WERI-Rb-1 (cell line): Measurements from ENCODE around the gene ZFYVE27.

ENCODE experiments used
- DNase-seq: peaks from one replicate; pipeline ENCODE4 v3.0.0-alpha.2; 2020
- H3K27ac ChIP-seq: fragments of 250-450 bp; sonication (Bioruptor Pico); 2 replicates; pipeline ENCODE4 v1.5.1; 2020; ENCODE audit warnings: mild to moderate bottlenecking, moderate library complexity
- H3K27me3 ChIP-seq: fragments of 250-450 bp; sonication (Bioruptor Pico); 2 replicates; pipeline ENCODE4 v1.5.1; 2021; ENCODE audit warnings: mild to moderate bottlenecking, low read depth, moderate library complexity; ENCODE audit not compliant: insufficient read depth, severe bottlenecking
- H3K36me3 ChIP-seq: fragments of 250-450 bp; sonication (Bioruptor Pico); 2 replicates; pipeline ENCODE4 v1.5.1; 2020; ENCODE audit warnings: mild to moderate bottlenecking, moderate library complexity
- H3K4me3 ChIP-seq: 2 replicates; pipeline ENCODE4 v1.5.1; 2011; ENCODE audit warnings: low read depth, mild to moderate bottlenecking, control low read depth, low read length
- H3K9me3 ChIP-seq: fragments of 250-450 bp; sonication (Bioruptor Pico); 2 replicates; pipeline ENCODE4 v1.5.1; 2021; ENCODE audit warnings: mild to moderate bottlenecking, moderate library complexity; ENCODE audit not compliant: severe bottlenecking
- TF ChIP-seq, protein P1 (sequence below): IDR thresholded peaks from 2 replicates; pipeline ENCODE4 v1.5.1; 2011; ENCODE audit warnings: low read depth, mild to moderate bottlenecking, control low read depth, inconsistent platforms, low read length

The ZFYVE27 gene

DNA sequence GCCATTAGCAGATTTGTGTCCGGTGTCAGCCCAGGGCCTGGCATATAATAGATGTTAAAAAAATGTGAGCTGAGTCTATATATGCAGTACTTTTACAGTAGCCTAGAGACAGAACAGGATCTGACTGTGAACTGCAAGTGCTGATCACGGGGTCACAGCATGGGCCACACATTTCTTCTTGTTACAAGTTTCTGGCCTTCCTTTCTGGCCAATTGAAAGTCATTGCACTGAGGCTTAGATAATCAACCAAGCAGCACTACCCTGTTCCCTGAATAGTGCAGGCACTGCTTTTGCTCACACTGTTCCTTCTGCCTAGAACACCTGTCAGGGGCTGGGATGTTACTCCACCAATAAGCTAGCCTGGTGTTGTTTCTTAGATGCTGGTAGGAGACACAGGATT is 28.8 kb upstream of the ZFYVE27 start:
- Histone ChIP-seq H3K27me3 (no peaks in the 10 kb centered on the region), H3K4me3 (no peak overlapping the region), H3K36me3 (no peaks in the 10 kb centered on the region), H3K27ac (no peak overlapping the region), H3K9me3 (no peaks in the 10 kb centered on the region)
- TF ChIP-seq, protein P1, sequence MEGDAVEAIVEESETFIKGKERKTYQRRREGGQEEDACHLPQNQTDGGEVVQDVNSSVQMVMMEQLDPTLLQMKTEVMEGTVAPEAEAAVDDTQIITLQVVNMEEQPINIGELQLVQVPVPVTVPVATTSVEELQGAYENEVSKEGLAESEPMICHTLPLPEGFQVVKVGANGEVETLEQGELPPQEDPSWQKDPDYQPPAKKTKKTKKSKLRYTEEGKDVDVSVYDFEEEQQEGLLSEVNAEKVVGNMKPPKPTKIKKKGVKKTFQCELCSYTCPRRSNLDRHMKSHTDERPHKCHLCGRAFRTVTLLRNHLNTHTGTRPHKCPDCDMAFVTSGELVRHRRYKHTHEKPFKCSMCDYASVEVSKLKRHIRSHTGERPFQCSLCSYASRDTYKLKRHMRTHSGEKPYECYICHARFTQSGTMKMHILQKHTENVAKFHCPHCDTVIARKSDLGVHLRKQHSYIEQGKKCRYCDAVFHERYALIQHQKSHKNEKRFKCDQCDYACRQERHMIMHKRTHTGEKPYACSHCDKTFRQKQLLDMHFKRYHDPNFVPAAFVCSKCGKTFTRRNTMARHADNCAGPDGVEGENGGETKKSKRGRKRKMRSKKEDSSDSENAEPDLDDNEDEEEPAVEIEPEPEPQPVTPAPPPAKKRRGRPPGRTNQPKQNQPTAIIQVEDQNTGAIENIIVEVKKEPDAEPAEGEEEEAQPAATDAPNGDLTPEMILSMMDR: no peak
- DNase-seq: no peak

DNA sequence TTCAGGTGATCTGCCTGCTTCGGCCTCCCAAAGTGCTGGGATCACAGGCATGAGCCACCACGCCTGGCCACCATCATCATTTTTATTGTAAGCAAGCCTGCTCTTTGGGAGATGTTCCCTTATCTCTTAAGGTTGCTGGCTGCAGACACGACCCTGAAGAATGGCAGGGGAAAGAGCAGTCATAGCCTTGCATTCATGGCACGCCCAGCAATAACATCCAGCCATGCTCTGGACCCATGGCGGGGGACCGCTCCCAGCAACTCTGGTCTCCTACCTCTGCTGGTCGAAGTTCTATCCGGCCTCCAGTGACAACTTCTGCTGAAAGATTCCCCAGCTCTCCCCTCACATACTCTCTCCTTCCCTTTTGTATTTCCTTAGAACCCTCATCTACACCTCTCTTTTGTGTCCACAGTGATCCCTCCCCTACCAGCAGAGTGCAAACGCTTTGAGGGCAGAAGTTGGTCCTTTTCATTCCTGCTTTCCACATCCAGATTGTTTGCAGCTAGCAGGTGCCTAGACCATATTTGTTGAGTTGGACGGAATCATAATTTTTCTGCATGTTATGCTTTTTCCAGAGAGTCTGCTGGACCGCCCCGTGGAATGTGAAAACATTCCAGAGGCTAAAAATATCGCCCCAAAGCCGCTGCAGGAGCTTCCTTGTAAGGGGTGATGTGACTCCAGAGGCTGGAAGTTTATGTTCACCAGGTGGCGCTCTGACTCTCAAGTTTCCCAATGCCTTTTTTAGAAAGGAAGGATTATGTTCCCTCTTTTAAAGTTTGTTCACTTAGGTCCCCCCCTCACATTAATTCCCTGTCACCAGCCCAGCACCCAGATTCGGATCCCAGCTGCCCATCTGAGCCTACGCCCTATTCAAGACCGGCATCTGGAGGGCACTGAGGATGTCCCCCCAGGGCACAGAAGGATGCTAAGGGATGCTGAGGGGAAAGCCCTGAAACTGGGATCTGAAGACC is 27.7 kb upstream of the ZFYVE27 start:
- peak; percentile 56 for DNase-seq
- H3K27me3 ChIP-seq: no peaks in the 10 kb centered on the region

DNA sequence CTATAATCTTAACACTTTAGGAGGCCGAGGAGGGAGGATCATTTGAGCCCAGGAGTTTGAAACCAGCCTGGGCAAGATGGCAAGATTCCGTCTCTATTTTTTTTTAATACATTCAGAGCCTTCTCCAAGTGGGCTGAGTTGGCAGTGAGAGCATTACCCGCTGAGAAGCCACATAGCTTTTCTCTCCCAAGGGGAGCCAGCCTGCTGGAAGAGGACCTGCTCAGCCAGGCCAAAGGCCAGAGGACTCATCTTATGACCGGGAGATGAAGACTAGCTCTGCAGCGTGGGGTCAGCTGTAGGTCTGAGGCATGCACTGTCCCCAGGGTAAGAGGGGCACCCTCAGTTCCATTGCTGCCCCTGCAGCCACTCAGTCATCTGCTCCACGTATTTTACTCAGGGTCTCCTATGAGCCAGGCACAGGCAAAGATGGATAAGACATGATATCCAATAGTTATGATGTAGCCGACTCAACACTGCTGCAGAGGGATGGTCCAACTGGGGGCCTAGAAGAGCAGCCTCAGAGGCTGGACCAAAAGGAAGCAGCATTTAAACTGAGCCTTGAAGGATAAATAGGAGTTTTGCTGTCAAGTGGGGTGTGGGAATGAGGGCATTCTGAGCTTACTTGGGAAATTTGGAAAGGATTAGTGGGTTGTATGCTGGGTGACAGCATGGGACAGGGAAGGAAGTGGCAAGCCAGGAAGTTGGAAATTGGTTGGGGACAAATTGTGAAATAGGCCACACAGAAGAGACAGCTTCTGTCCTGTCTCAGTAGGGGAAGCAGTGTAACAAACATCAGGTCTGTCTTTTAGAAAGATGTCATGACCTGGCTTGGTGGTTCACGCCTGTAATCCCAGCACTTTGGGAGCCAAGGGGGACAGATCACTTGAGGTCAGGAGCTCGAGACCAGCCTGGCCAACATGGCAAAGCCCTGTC is 25.0 kb upstream of the ZFYVE27 start:
- H3K4me3 ChIP-seq: no peak overlapping the region
- H3K27ac ChIP-seq: no peak overlapping the region
- no peaks in the 10 kb centered on the region for H3K27me3 ChIP-seq
- no peaks in the 10 kb centered on the region for H3K9me3 ChIP-seq
- TF ChIP-seq, protein P1: no peak
- DNase-seq: no peak
- no peaks in the 10 kb centered on the region for H3K36me3 ChIP-seq

More for the DNA sequence above, 27.7 kb upstream of the ZFYVE27 start:
- Histone ChIP-seq H3K9me3 (no peaks in the 10 kb centered on the region), H3K36me3 (no peaks in the 10 kb centered on the region), H3K4me3 (no peak overlapping the region), H3K27ac (no peak overlapping the region)
- TF ChIP-seq, protein P1: peak; percentile 71

DNA sequence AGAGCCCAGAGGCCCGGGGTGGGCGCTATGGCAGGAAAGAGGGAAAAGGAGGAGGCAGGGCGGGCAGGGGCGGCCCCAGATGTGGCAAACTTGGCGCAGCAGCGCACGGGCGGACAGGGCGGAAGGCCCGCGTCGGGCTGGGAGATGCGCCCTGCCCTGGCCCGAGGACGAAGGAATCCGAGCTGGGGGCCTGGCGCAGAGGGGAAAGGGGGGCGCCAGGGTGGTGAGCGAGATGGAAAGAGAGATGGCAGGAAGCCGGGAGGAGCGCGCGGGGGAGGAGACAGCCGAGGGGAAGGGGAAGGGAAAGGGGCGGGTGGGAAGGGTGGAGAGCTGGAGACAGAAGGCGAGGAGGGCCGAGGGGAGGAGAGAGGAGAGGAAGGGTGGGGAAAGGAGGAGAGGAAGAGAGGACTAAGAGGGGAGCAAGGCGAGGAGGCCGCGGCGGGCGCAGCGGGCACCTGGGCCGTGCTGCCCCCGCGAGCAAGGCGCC is 23.5 kb upstream of the ZFYVE27 start, which contains the start of gene MARVELD1:
TSS of gene MARVELD1 (plus strand) at position 392 of the 487 bp plus-strand sequence. CDS start 147 bp downstream, outside the sequence.
- H3K9me3 ChIP-seq: no peaks in the 10 kb centered on the region
- no peaks in the 10 kb centered on the region for H3K27me3 ChIP-seq
- DNase-seq: peak; percentile 80
- TF ChIP-seq, protein P1: no peak
- H3K4me3 ChIP-seq: peak within 1 kb of the TSS; percentile 68
- H3K27ac ChIP-seq: peak within 1 kb of the TSS; percentile 86
- no peaks in the 10 kb centered on the region for H3K36me3 ChIP-seq

DNA sequence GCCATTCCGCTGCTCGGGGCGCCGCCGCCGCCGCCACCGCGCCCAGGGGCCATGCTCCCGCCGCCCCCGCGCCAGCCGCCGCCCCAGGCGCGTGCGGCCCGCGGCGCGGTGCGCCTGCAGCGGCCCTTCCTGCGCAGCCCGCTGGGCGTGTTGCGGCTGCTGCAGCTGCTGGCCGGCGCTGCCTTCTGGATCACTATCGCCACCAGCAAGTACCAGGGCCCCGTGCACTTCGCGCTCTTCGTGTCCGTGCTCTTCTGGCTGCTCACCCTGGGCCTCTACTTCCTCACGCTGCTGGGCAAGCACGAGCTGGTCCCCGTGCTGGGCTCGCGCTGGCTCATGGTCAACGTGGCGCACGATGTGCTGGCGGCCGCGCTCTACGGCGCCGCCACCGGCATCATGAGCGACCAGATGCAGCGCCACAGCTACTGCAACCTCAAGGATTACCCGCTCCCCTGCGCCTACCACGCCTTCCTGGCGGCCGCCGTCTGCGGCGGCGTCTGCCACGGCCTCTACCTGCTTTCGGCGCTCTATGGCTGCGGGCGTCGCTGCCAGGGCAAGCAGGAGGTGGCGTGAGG is 23.0 kb upstream of the ZFYVE27 start:
- Histone ChIP-seq H3K27ac (peak overlapping the region; percentile 86), H3K9me3 (no peaks in the 10 kb centered on the region), H3K36me3 (no peaks in the 10 kb centered on the region), H3K27me3 (no peaks in the 10 kb centered on the region), H3K4me3 (peak overlapping the region; percentile 68)
- peak; percentile 83 for DNase-seq
- TF ChIP-seq, protein P1: peak; percentile 53; the same call in 1 of the 2 replicates
